GM18519 (cell line): ENCODE data around the gene LFNG.
A peak's percentile ranks its signal among the peaks of the same experiment; 100 is the strongest.

ENCODE experiments used
- ATAC-seq: cut with Tn5 transposase; IDR thresholded peaks from one replicate; pipeline ENCODE4 v1.9.1; 2021; ENCODE audit warnings: mild to moderate bottlenecking, moderate library complexity; ENCODE audit not compliant: unreplicated experiment, low FRiP score

LFNG gene

GRCh38 chr7:2515424-2516193, 4.0 kb upstream of the LFNG start:
- ATAC-seq: no peak

- no peak for ATAC-seq
Measured at GRCh38 chr7:2516194-2516555, 3.4 kb upstream of the LFNG start.

- ATAC-seq: no peak
Measured at GRCh38 chr7:2517026-2517425, 2.5 kb upstream of the LFNG start.

GRCh38 chr7:2517678-2518507, 1.7 kb upstream of the LFNG start:
- no peak for ATAC-seq

- ATAC-seq: no peak
Measured at GRCh38 chr7:2518737-2519118, 846 bp upstream of the LFNG start.

GRCh38 chr7:2520131-2520760, 672 bp downstream of the LFNG start:
- peak; percentile 5 for ATAC-seq

- ATAC-seq: no peak
Measured at GRCh38 chr7:2520761-2521290, 1.3 kb downstream of the LFNG start.

GRCh38 chr7:2521341-2521745, 1.8 kb downstream of the LFNG start:
- no peak for ATAC-seq

GRCh38 chr7:2521952-2522591, 2.5 kb downstream of the LFNG start:
- ATAC-seq: no peak

- ATAC-seq: no peak
Measured at GRCh38 chr7:2522780-2523433, 3.3 kb downstream of the LFNG start.

GRCh38 chr7:2523461-2523936, 3.9 kb downstream of the LFNG start:
- no peak for ATAC-seq

- ATAC-seq: no peak
Measured at GRCh38 chr7:2523941-2524807, 4.6 kb downstream of the LFNG start.

- ATAC-seq: no peak
Measured at GRCh38 chr7:2524808-2525657, 5.5 kb downstream of the LFNG start.

GRCh38 chr7:2525658-2526630, 6.4 kb downstream of the LFNG start:
- ATAC-seq: no peak

GRCh38 chr7:2526659-2527504, 7.3 kb downstream of the LFNG start:
- ATAC-seq: no peak
